ENCODE results near the gene PTPN7.
A peak's percentile ranks its signal among the peaks of the same experiment; 100 is the strongest.
"Not testable (repeated sequence)": the region's sequence is repeated elsewhere in the genome, so short reads cannot be mapped to it uniquely, and the experiment has no call there.

PTPN7 gene

DNA sequence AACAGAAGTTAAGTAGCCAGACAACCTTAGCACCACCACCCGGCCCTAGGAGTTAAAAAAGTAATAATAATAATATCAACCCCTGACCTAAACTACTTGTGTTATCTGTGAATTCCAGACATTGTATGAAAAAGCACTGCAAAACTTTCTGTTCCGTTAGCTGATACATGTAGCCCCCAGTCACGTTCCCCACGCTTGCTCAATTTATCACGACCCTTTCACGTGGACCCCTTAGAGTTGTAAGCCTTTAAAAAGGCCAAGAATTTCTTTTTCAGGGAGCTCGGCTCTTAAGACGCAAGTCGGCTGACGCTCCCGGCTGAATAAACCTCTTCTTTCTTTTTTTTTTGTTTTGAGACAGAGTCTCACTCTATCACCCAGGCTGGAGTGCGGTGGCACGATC lies 6.7 kb upstream of the PTPN7 start:
- DNase-seq (ENCODE audit: low read depth in 2 of 2): not testable (repeated sequence)

DNA sequence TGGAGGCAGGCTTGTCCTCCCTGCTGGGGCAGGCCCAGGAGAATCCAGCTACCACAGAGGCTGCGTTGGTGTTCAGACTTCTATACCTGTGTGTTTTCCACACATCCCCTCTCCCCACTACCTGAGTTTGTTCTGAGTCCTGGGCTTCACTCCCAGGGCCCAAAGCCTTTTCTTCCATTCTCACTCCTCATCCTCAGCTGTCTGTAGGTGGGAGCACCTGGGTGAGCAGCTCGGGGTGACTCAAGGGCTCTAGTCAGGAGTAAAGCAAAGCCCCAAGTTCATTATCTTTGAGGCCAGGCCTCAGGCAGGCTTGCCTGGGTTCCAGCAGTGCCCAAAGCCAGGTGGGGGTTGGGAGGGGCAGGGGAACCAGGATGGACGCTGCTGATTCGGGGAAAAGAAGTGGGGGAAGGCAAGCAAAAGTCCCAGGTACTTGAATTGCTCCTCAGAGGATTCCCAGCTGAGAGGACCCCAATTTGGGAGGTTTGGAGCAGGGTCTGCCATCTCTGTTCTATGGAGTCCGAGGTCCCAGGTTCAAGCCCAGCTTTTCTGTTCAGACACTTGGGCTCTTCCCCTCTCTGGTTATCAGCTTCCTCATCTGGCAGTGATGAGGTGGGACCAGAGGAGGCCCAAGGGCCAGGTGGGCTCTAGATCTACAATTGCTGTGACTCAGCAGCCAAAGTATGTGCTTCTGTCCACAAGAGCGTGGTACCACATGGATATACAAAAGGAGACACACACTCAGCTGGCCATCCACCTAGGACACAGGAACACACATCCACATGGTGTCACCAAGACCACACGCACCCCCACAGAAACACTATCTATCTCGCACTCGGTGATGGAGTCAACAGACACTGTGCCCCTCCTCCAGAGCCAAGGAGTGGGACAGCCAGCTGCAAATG lies 5.8 kb upstream of the PTPN7 start:
- no peak for DNase-seq (ENCODE audit: low read depth in 2 of 2)

DNA sequence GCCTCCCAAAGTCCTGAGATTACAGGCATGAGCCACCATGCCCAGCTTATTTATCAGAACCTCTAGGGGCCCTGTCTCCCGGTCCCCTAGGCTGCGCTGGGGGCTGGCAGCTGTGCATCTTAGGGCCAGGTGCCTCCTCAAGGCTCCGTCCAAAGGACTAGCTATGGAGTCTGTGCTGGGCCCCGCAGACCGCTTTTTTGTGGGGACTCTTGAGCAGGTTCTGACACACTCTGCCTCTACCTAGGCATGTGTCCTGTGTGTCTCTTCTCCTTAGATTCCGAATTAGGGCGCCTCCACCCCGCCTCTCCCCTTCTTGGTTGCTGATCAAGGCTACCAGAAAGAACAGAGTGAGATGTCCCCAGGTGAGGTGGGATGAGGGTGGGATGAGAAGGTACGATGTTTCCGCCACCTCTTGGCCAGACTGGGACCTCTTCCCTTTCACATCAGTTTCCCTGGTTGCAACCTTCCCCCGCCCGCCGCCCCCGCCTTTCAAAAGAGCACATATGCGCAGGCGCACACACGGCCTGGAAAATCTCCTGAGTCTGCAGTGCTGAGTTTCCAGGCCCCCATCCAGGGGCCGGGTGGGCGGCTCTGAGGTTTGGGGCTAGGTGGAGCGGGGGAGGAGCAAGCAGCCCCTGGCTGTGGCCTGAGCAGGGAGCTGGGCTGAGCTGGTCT lies 5.0 kb upstream of the PTPN7 start:
- DNase-seq (ENCODE audit: low read depth in 2 of 2): peak in 1 of 2 donors; percentile 74

DNA sequence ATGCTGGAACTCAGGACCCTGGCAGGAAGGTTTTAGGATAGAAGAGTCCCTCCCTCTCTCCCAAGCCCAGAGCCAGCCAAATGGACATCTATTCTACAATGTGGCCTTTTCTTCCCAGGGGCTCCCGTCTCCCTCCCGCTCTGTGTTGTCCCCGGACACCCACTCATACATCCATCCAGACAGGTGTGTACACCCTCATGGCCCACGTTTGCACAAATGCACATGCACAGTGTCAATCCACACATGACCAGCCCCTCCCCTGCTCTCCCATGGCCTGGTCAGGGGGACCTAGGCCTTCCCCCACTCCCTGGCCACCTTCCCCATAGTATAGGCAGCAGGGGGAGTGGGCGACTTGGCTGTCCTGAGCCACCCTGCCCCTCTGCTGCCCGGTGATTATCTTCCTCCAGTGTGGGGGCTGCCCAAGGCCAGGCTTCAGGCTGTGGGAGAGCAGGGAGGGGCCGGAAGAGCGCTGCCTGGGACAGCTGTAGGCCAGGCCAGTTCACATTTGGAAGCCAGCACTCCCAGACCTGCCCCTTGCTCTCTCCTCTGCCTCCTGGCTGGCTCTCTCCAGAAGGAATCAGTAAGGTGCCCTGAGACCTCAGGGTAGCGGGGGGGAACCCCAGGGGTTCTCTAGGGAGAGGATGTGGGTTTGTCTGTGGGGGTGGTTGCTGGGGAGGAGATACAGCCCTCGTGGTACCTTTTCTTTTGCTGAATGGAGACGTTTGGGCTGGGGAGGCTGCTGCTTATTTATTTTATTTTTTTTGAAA lies 4.1 kb upstream of the PTPN7 start:
- DNase-seq (ENCODE audit: low read depth in 2 of 2): peak in 1 of 2 donors; percentile 48

DNA sequence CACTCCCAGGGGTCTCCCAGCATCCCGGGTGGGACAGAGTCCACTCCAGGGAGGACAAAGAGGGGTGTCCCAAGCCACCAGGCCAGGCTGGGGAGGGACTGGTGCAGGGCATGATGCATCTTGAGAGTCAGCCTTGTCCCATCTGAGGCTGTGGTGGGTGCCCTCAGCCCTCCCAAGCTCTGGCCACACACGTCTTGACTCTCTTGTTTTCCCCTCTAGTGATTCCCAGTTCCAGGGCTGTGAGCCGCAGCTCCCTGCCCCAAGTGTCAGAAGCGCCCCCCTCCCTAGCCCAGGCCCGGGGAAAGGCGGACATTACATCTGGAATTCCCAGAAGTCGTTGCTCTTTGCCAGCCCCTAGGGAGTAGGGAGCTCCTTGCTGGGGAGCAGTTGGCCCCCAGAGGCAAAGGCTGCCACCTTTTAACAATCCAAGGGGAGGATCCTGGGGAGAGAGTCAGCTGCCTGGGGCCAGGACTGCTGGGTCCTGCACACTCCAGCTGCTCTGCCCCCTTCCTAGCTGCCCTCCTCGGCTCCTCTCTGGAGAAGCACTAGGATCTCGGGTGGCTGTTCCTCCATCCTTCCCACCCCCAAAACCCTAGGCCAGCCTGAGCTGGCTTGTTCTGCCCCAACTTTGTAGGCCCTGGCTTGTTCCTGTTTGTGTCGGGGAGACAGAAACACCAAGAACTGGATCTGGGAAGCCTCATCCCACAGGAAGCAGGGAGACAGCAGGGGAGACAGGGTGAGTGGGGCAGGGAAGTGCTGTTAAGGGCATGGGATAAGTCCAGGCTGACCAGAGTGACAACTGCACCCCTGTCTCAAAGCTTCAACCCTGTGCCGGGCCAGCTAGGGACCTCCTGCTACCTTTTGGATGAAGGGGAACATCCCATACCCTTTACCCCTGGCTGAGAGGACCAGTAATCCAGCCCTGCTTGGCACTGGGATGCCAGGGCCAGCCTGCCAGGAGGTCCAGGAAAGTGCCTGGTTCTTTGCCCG lies 3.2 kb upstream of the PTPN7 start:
- DNase-seq (ENCODE audit: low read depth in 2 of 2): no peak

DNA sequence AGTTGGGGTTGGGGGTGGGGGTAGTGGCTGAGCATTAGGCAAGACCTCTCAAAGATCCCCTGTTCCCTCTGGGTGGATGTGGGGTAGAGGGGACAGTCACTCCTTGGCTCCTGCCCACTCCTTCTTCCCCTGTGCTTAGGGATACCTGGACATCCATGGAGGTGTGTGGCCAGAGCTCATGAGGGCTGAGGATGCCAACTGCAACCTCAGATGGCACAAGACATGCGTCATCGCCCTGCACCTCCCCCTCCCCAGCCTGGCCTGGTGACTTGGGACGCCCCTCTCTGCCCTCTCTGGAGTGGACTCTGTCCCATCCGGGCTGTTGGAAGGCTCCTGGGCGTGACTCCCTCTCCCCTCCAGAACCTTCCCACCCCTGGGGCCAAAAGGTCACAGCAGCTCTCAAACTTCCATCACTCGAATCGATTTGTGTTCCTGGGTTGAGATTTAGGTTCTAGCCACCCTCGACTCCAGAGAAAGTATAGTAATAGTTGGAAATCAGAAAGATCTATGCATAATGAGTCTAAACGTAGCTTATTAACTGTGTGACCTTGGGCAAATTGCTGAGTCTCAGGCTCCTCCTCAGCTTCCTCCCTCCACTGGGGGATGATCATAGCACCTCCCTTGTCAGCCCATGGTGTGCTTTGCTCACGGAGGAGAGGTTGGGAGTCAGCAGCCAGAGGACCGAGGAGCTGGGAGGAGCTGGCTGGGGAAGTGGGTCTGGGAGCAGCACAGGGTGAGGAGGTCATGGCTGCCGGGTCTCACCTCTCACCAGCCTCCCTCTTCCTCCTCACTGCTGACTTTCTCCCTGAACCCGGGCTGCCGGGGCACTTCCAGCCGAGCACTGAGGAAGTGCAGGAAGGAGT lies 2.2 kb upstream of the PTPN7 start:
- DNase-seq (ENCODE audit: low read depth in 2 of 2): no peak

DNA sequence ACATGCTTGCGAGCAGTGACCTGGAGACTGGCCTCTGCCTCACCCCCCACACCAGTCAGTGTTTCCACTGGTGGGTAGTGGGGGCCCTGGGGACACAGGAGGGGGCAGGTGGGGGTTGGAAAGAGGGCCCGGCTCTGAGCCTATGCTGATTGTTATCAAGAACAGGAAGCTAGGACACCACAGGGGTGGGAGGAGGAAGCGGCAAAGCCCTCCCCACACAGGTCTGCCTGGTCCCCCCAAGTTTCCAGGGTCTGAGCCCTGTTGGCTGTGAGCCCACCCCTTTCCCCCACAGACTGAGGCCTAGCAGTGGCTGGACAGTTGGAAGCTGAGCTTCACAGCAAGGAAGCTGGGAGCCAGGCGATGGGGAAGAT lies 1.6 kb upstream of the PTPN7 start:
- DNase-seq (ENCODE audit: low read depth in 2 of 2): peak in 1 of 2 donors; percentile 45

DNA sequence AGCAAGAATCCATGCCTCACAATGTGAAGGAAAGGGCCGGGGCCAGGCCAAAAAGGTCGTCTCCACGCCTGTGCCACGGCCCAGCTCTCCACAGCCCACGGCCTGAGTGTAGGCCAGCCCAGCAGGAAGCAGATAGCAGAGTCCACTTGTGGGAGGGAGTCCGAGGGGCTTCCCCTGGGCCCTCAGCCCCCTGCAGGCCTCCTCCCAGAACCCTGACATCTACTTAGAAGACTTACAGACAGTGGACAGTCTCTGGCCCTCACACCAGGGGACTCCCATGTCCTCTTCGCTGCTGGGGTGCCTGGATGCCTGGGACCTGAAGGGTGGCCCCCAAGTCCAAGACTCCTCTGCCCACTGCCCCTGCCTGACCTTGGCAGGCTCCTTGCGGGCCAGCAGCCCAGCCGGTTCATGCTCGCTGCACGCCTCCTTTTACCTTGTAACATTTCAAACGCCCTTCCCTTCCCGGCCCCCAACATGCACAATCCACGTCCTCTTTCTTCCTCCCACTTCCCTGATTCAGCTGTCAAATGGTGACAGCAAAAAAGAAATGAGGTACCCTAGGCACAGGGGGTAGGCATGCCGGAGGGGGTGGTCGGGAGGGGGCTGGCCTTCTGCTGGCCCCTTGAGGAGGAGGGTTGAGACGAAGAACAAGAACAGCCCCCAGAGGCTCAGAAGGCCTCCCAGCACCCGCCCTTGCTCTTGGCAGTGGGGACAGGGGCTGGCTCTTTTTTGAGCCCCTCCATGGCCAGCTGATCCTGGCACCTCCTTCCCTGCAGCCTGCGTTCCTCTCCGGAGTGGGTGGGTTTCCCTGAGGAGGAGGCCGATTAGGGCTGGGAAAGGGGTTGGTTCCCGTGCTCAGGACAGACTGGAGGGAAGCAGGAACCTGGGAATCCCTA lies 997 bp upstream of the PTPN7 start:
- DNase-seq (ENCODE audit: low read depth in 2 of 2): no peak

DNA sequence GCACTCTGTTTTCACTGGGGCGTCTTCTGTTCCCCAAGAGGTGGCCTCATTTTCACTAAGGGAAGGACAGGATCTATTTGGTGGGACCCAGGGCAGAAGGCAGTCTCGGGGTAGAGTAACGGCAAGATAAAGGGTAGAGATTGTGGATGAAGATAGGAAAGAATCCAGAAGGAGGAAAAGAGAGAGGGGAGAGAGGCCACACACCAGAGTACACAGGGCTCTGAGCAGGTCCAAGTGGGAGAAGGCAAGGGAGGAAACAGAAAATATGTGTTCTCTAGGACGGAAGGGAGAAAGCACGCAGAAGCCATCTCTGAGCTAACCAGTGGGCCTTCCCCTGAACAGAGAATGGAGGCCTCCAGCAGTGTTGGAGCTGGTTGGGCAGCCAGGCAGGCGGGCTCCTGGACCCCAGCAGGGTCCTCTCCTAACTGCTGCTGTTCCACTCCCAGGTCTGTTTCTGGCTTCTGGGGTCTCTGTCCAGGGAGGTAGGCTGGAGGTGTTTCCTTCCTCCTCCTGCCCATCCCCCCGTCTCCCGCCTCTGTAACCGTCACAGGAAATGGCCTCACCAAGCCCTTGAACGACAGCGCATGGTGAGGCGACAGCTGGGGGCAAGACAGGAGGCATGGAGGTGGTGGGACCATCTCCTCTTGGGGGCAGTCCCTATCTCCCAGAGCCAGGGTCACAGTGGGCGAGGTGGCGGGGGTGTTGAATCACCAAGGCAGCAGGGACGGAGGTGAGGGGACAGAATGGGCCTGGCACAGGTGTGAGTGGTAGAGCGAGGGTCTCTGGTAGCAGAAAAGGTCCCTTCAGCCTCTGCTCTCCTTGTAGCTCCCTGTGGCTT lies 649 bp downstream of the PTPN7 start:
- DNase-seq (ENCODE audit: low read depth in 2 of 2): peak in 1 of 2 donors; percentile 69

DNA sequence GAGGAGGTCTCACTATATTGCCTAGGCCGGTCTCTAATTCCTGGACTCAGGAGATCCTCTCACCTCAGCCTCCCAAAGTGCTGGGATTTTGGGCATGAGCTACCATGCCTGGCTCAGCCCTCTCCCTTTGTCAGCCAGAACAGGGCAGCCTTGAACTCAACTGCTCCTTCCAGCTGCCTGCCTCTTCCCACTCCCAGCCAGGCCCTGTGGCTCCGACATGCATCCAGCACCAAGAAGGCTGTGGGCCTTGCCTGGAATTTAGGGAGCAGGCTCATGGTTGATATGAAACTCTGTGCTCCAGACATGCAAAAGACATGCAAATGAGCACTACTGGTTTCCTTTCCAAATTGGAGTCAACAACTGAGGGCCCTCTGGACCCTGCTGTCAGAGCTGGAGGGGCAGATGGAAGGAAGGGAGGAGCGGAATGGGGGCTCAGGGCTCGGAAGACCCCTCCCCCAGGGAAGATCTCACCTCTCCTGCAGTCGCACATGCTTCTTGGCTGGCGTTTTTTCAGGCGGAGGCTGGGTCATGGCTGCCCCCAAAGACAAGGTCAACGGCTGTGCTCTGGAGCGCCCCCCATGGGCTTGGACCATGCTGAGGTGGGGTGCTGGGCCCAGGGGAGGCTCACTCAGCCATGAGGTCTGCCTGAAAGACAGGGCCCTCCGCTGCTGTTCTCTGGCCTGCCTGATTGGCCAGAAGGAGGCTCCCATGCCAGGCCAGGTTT lies 1.4 kb downstream of the PTPN7 start:
- DNase-seq (ENCODE audit: low read depth in 2 of 2): peak in 1 of 2 donors; percentile 45

DNA sequence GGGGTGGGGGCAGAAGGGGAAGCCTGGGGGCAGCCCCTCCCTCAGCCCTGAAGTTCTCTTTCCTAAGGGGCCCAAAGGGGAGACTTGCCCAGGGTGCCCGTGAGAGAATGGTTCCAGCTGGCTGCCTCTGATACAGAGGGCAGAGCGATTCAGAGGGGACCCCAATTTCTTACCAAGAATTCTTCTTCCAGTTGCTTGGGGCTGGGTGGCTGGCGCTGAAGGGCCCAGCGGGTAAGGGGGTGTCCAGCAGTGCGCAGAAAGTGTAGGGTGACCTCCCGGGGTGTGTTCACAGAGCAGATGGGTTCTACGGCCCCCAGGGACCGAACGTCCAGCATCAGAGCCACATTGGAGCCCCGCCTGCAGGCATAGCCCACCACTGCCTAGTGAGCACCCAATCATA lies 2.5 kb downstream of the PTPN7 start:
- no peak for DNase-seq (ENCODE audit: low read depth in 2 of 2)

DNA sequence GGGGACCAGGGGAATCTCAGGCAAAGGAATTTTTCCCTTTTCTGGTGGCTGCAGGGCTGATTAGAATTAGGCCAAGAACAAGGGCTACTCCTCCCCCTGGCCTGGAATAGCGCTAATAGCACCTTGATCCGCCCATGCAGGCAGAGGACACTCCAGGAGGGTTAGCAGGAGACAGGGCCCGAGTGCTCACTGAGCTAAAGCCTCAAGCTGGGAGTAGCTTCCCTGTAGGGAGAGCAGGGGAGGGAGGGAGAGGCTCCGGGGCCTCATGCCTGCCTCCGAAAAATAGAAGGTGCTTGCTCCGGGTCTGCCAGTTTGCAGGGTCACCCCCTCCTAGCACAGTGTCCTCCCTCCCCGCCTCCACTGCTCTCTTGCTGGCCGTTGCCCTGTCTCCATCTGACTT lies 3.8 kb downstream of the PTPN7 start:
- no peak for DNase-seq (ENCODE audit: low read depth in 2 of 2)

DNA sequence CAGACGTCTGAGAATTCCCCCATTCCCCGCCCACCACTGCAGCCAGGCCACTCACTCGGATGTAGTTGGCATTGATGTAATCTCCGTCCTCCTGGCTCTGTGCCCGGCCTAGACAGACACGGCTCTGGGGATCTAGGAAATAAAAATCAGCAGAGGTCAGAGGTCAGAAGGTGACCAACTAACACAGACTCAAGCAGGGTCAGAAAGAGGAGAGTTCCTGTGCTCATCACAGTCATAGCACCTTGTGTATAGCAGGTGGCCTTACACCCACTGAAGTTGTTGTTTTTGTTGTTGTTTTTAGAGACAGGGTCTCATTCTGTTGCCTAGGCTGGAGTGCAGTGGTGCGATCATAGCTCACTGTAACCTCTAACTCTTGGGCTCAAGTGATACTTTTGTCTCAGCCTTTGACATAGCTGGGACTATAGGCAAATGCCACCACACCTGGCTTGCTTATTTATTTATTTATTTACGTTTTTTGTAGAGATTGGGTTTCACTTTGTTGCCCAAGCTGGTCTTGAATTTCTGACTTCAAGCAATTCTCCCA lies 4.9 kb downstream of the PTPN7 start:
- no peak for DNase-seq (ENCODE audit: low read depth in 2 of 2)

DNA sequence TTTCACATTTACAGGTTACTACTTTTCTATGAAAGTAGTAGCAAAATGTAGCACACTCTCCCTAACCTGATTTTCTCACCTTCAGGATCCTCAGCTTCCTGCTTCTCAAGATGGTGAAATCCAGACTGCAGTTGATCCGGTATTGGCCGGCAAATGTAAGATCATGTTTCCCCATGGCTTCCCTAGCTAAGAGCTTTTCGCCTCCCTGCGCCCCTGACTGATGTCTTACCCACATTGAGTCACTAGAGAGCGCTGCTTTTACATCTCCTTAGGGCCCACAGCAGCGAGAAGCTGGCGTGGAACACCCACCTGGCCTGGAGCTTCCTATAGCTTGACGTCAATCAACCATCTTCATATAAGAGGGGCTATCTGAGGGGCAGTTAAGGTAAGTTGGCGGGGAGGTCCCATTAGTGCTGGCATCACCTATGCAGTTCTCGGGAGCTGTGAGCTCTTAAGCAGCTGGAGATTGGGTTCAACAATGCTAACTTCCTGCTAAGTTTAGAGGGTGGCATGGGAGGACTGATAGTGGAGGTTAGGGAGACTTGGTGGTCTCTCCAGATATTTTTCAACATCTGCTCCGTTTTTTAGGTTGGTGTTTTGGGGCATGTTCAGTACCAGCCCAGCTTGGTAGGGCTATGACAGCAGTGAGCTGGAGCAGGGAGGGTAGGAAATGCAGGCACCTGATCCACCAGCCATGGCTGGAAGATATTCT lies 5.5 kb downstream of the PTPN7 start:
- no peak for DNase-seq (ENCODE audit: low read depth in 2 of 2)

DNA sequence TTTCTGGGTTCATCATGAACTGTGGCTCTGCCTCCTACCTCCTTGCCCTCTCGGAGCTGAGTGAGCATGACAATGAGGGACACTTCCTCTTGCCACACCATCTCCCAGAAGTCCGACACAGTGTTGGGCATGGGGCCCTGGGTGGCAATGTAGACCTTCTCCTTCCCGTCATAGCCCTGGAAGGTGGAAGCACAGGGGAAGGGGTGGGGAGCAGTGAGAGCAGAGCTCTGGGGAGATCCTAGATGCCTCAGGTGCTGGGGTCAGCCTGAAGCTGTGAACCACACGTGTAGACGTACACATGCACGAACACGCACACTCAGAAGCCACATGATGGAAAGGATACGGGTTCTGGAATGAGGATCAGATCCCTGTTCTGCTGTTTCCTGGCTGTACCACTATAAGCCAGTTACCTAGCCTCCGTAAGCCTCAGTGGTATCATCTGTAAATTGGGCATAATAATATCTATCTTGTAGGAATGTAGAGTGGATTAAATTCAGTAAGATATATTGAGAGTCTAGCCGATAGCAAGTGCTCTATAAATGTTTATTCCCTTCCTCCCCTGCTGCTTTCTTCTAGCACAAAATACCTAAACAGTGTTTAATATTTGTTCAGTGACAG lies 6.1 kb downstream of the PTPN7 start:
- no peak for DNase-seq (ENCODE audit: low read depth in 2 of 2)

DNA sequence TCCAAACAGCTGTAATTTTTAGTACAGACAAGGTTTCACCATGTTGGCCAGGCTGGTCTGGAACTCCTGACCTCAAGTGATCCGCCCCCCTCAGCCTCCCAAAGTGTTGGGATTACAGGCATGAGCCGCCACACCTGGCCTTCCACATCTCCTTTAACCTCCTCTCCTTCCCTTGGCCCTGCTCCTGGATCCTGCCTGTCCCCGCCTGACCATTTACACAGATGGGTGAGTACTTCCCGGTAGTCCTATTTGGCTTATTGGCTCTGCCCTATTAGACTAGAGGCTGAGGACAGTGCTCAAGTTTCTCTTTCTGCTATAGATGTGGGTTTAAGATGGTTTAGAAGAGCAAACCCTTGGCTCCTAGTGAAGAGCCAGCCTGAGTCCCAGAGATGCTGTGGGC lies 7.1 kb downstream of the PTPN7 start:
- DNase-seq (ENCODE audit: low read depth in 2 of 2): no peak

All from activated CD4-positive, alpha-beta T cell treated with anti-CD3 and anti-CD28 coated beads for 24 hours (primary cell).